Islet precursor cell (in vitro differentiated cells): ENCODE results near the gene GLRA1.
"Not testable (repeated sequence)": the region's sequence is repeated elsewhere in the genome, so short reads cannot be mapped to it uniquely, and the experiment has no call there.

ENCODE experiments used
- DNase-seq: peaks from one replicate; pipeline ENCODE4 v3.0.0-alpha.2; 2018

The GLRA1 gene

GRCh38 chr5:151912360-151912759 is 12.3 kb downstream of the GLRA1 start:
- DNase-seq: no peak

DNA sequence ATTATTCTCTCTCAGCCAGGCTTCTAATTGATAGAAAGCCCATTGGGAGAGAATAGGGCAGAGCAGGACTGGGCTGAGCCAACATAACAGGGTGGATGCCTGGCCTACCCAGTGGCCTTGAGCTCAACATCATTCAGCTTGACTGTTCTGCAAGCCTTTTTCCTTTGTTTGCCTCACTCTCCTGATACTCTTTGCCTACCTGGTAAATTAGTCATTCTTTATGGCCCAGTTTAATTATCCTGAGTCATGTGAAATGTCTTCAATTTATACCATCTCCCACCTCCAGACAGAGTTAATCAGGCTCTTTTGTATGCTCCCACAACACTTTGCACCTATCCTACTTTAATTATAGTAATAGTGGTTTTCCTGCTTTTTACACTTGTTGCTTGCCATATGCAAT is 13.6 kb downstream of the GLRA1 start:
- DNase-seq: no peak

- no peak for DNase-seq
These were observed 15.0 kb downstream of the GLRA1 start for GRCh38 chr5:151909628-151910027.

GRCh38 chr5:151906246-151906645 is 18.4 kb downstream of the GLRA1 start:
- DNase-seq: no peak

- DNase-seq: no peak
These were observed 19.1 kb downstream of the GLRA1 start for GRCh38 chr5:151905557-151905961.

- no peak for DNase-seq
These were observed 19.7 kb downstream of the GLRA1 start for GRCh38 chr5:151904909-151905308.

DNA sequence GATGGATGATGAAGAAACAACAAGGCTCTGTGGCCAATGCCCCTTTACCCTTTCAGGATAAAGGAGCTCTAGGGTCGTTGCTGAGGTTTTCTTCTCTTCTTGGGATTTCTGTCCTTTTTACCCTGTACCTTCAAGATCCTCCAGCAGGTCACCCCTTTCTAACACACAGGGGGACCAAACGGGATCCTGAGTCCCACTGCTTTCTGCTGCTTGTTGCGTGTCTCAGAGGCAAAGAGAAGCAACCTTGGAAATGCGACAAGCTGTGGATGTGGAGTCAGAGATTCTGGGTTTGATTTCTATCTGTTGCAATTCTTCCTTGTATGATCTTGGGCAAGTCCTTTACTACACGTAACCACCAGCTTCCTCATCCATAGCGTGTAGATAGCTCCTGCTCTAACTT is 20.5 kb downstream of the GLRA1 start:
- no peak for DNase-seq

DNA sequence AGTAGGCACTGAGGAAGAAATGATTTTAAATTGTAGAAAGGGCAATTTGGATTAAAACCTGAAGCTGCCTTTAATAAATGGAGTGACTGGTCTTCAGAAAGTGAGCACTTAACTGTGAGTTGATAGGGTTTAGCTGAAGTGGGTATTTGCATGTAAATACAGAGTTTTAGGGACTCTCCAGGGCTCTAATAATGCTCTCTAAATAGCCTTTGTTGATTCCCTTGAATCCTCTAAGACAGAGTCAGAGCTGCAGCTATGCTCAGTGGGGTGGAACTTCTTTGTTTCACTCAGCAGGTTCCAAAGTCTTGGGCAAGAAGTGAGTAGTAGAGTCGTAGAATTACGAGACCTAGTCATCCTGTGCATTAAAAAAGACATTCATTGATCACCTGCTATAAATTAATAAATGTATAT is 21.4 kb downstream of the GLRA1 start:
- DNase-seq: no peak

GRCh38 chr5:151902215-151902614 is 22.4 kb downstream of the GLRA1 start:
- no peak for DNase-seq

- no peak for DNase-seq
These were observed 23.0 kb downstream of the GLRA1 start for GRCh38 chr5:151901611-151902010.

DNA sequence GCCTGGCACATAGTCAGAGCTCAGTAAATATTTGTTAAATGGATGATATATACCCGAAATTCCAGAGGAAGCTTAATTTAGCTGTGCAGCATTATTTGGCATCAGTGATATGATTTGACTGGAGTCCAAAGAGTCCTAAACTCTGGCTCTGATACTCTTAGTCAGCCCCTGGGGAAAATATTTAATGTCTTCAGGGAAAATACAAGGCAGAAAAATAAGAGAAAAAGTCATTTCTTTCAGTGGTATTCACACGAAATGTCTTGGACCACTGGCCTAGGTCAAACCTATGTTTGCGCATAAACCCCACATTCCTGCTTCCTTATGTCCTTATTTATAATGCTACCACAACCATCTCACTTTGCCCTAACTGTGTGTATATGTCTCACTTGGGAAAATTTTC is 23.8 kb downstream of the GLRA1 start:
- DNase-seq: no peak

DNA sequence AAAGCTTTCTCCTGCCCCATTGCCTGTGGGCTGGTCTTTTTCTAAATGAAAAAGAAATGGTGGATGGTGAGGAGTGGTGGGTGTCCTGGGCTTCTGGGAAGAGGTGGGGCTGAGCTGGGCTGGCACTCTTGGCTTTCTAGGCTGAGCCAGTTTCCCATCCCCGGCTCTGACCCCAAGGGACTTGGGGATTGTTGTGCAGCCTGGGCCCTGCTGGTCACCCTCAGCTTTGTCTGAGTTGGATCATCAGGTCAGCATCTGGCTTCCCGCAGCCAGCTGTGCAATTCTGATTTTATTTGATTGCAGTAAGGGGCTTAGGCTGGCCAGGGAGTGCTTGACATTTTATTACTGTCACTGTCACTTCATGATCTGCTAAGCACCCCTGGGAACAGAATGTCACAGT is 25.3 kb downstream of the GLRA1 start:
- no peak for DNase-seq

- no peak for DNase-seq
These were observed 26.8 kb downstream of the GLRA1 start for GRCh38 chr5:151897896-151898295.

- no peak for DNase-seq
These were observed 27.6 kb downstream of the GLRA1 start for GRCh38 chr5:151897020-151897552.

- peak; percentile 71 for DNase-seq
These were observed 28.5 kb downstream of the GLRA1 start for GRCh38 chr5:151896031-151896691.

DNA sequence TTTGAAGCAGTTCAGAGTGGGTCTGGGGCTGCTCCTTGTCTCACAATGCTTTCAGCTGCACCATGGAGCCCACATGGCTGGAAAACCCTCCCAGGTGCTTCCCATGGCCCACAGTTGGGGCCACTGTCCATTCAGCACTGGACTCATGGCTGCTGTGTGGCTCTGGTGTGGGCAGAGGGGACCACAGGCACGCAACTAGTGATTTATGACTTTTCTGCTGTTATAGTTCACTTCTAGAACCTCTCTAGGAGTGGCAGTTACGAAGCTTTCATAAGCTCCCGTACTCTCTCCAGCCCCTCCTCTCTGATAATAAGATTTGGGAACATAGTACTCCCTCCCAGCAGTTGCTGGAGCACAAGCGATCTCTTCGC is 29.0 kb downstream of the GLRA1 start:
- no peak for DNase-seq

GRCh38 chr5:151893485-151893884 is 31.2 kb downstream of the GLRA1 start:
- DNase-seq: not testable (repeated sequence)

DNA sequence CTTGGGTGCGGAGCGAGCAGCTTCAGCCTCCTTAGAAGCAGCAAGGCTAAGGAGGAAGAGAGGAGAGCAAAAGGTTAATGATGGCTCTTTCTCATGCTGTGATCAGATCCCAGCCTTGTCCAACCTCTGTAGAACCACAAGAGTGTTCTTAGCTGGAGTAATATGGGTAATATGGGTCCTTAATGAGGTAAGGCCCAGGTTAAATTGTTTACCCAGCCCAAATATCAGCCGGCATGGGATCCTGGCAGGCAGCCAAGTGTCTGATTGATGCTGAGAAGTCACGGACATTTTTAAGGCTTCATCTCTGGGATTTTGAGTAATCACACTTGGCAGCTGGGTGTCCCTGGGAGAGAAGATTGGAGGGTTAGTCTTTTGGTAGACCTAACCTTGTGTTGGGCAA is 32.3 kb downstream of the GLRA1 start:
- no peak for DNase-seq

DNA sequence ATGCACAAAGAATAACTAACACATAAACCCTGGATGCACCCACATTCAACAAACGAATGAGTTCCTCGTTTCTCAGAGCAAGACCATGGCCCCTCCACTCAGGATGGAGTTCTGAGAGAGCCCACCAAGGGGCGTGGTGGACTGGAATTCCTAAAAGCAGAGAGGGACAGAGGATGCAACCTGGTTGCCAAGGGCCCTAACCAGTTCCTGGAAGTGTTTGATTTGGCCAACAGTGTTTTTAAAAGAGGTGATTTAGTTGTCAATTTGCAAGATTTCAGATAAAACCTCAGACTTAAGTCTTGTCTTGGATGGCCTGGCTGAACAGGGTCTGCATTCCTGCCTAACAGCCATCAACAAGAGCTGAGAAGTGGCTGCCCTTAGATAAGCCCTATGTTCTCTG is 34.4 kb downstream of the GLRA1 start:
- peak; percentile 55 for DNase-seq

GRCh38 chr5:151889614-151890013 is 35.0 kb downstream of the GLRA1 start:
- no peak for DNase-seq

DNA sequence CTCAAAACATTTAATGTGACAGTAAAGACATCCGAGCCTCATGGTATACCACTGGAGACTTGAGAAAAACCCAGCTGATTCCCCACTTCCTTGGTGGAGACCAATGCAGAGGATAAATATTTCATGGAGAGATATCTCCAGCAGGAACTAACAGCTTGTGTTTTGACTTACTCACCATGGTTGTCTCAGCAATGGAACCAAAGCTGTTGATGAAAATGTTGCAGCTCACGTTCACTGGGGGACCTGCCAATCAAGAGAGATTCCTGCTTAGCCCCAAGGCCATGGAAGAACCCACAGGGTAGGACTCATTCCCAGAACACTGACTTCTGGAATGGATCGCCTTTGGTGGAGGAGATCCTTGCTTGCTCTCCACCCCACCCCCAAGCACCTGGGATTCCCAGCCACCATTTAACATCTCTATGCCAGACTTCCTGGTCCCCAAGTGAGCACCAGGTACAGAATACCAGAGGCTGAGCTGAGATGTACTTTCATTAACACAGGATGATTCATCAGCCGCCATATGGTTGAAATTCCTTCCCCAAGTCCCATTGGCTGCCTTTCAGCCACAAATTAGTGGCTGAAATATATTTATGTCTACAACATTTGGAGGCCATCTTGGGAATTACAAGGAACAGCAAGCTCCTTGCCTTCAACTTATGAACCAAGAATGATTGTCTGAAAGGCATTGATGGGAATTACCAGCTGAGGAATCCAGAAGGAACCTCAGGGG is 37.9 kb downstream of the GLRA1 start:
- no peak for DNase-seq

DNA sequence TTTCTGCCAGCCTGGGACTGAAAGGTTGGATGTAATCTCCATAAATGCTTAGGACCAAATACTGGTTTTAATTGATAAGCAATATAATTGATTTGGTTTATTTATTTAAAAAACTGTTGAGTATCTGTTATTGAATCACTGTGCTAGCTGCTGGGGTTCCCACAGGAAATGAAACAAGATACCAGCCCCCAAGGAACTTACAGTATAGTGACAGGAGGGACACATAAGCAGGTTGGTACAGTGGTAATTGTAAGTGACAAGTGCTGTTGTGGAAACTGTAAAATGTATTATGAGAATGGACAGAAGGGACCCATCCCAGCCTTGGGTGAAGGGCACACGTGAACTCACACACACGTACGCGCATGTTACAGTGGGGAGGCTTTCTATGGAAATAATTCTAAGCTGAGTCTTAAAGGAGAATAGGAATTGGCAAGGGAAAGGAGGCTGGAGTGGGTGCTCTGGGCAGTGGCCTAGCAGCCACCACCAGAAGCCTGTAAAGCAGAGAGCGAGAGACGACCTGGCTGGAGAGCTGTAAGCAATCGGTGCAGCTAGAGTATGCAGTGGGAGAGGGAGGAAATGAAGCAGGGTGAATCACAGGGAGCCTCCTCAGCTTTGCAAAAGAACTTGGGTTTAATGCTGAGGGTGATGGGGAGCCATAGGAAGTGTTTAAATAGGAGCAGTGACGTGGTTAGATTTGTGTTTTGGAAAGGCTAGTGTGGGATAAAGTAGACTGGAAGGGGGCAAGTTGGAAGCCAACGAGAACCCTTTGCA is 39.3 kb downstream of the GLRA1 start:
- no peak for DNase-seq

DNA sequence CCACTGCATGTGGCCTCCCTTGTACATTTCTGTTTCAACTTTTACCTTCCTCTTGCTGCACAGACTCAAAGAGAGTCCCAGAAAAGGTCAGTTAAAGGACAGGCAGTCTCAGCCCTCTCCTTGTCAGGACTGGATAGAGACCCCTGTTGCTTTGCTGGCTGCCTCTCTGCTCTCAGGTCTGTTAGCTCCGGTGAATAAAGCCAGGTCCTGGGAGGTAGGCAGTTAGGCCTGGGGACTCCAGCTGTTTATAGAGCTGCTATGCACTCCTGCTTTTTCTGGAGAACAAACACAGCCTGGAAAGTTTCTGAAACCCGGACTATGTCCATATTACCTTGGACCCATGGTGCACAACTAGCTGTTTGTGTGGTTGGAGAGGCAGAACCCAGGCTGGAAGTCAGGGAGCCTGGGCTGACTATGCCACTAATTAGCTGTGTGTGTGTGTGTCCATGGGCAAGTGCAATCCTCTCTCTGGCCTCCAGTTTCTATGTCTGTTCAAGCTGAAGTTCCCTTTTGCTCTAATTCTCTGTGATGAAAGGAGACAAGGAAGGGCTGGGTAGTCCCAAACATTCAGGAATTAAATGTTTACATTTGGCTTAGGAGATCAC is 42.9 kb downstream of the GLRA1 start:
- no peak for DNase-seq
